Measurements from ENCODE around the gene CAMSAP2.

- TF ChIP-seq CTCF (IDR thresholded peaks at IDR 0.05), result peak; percentile 50
- no peak for TF ChIP-seq EZH2 (IDR thresholded peaks at IDR 0.05)
Observed at GRCh38 chr1:200837931-200838571, 99.4 kb downstream of the CAMSAP2 start.

Data from neural progenitor cell (in vitro differentiated cells).